Fibroblast of lung (primary cell): ENCODE measurements around the gene HESX1. TPM values are rescaled to one million over a fixed set of nuclear protein-coding genes. Genes with fewer than 3 reads are reported as not detected.

Source experiments
- DNase-seq, 2 donors: peaks; one replicate each; pipeline versions ENCODE4 v3.0.0 to v3.0.0-alpha.2; 2010; ENCODE audit warnings: low read depth in 2 of 2
- H2AFZ ChIP-seq: 2 replicates; pipeline ENCODE4 v1.5.1; 2012; ENCODE audit warnings: low read length, control low read depth, inconsistent platforms
- H3K27ac ChIP-seq: 2 replicates; pipeline ENCODE4 v1.5.1; 2011; ENCODE audit warnings: low read length, control low read depth; ENCODE audit not compliant: insufficient read depth
- H3K27me3 ChIP-seq: 2 replicates; pipeline ENCODE4 v1.5.1; 2011; ENCODE audit warnings: mild to moderate bottlenecking, low read length; ENCODE audit not compliant: control insufficient read depth, insufficient read depth
- H3K36me3 ChIP-seq: 2 replicates; pipeline ENCODE4 v1.5.1; 2011; ENCODE audit warnings: low read length; ENCODE audit not compliant: control insufficient read depth, insufficient read depth
- H3K4me1 ChIP-seq: 2 replicates; pipeline ENCODE4 v1.5.1; 2011; ENCODE audit warnings: low read length; ENCODE audit not compliant: control insufficient read depth, insufficient read depth; ENCODE audit errors: extremely low read depth
- H3K4me2 ChIP-seq: 2 replicates; pipeline ENCODE4 v1.5.1; 2011; ENCODE audit warnings: low read length, control low read depth; ENCODE audit not compliant: insufficient read depth; ENCODE audit errors: extremely low read depth
- H3K4me3 ChIP-seq, 4 experiments: fragments of 200-600 bp in 1 of 4; sonication (generic) in 1 of 4; replicated peaks in 1 of 4; 2 replicates each; pipeline ENCODE4 v1.5.1; 2011 to 2016; ENCODE audit warnings: low read length in 4 of 4, low read depth in 3 of 4, mild to moderate bottlenecking in 3 of 4, control low read depth in 2 of 4, inconsistent platforms in 1 of 4, mixed read lengths in 1 of 4; ENCODE audit not compliant: insufficient read depth in 1 of 4; ENCODE audit errors: control extremely low read depth in 1 of 4
- H3K79me2 ChIP-seq: 2 replicates; pipeline ENCODE4 v1.5.1; 2012; ENCODE audit warnings: mild to moderate bottlenecking, low read length, inconsistent platforms; ENCODE audit not compliant: control insufficient read depth, insufficient read depth
- H3K9ac ChIP-seq: 2 replicates; pipeline ENCODE4 v1.5.1; 2011; ENCODE audit warnings: mild to moderate bottlenecking, low read length, control low read depth; ENCODE audit not compliant: insufficient read depth
- H3K9me3 ChIP-seq: 2 replicates; pipeline ENCODE4 v1.5.1; 2012; ENCODE audit warnings: low read depth, low read length; ENCODE audit not compliant: control insufficient read depth, insufficient read depth
- H4K20me1 ChIP-seq: 2 replicates; pipeline ENCODE4 v1.5.1; 2011; ENCODE audit warnings: low read length; ENCODE audit not compliant: control insufficient read depth, insufficient read depth; ENCODE audit errors: extremely low read depth
- CTCF ChIP-seq, 2 donors: IDR thresholded peaks in 1 of 2; conservative IDR thresholded peaks in 1 of 2; 1 replicate in 1 of 2; 2 replicates in 1 of 2; pipeline ENCODE4 v1.5.1; 2011 to 2012; ENCODE audit warnings: low read length in 2 of 2, control low read depth in 1 of 2, inconsistent platforms in 1 of 2, low read depth in 1 of 2, mild to moderate bottlenecking in 1 of 2
- EZH2 ChIP-seq: IDR thresholded peaks from 2 replicates; pipeline ENCODE4 v1.5.1; 2012; ENCODE audit warnings: low read length, control low read depth, mild to moderate bottlenecking; ENCODE audit errors: missing control alignments
- polyA plus RNA-seq, 2 donors: library from polyadenylated mRNA; depleted of rRNA in 1 of 2; stranded (reverse) in 1 of 2; unstranded in 1 of 2; fragments of >200 nt; gene quantifications; 2 replicates each; pipeline ENCODE4 v1.2.1, GENCODE V29; 2011 to 2012; ENCODE audit warnings: missing spikeins in 1 of 2
- total RNA-seq: library from RNA; depleted of rRNA; stranded (reverse); fragments of >200 nt; gene quantifications from 2 replicates; pipeline ENCODE4 v1.2.1, GENCODE V29; 2014

Gene HESX1
- total and polyA plus RNA-seq, 2 donors (not counting 1 experiment from before 2014, with no cell fraction given), result 0.64 to 0.99 TPM

GRCh38 chr3:57176045-57176444 is 23.7 kb downstream of the HESX1 start:
- no peaks in the 10 kb centered on the region for H3K9me3 ChIP-seq
- no peaks in the 10 kb centered on the region for H4K20me1 ChIP-seq
- no peaks in the 10 kb centered on the region for H3K79me2 ChIP-seq
- DNase-seq, result no peak
- H3K36me3 ChIP-seq, result no peaks in the 10 kb centered on the region
- peaks cover 7% of the 10 kb centered on the region for H3K27me3 ChIP-seq
- H3K4me1 ChIP-seq, result no peaks in the 10 kb centered on the region
- H3K27ac ChIP-seq, result no peak overlapping the region
- H3K4me3 ChIP-seq, result no peak overlapping the region
- no peak overlapping the region for H3K9ac ChIP-seq
- H2AFZ ChIP-seq, result no peak overlapping the region
- no peak overlapping the region for H3K4me2 ChIP-seq
- TF ChIP-seq CTCF (conservative IDR thresholded peaks at IDR 0.05 in 1 of 2, IDR thresholded peaks at IDR 0.05 in 1 of 2; ENCODE audit: low read depth in 1 of 2, low read length in 2 of 2), result no peak
- TF ChIP-seq EZH2, result no peak

- TF ChIP-seq EZH2 (no peak), CTCF (conservative IDR thresholded peaks at IDR 0.05 in 1 of 2, IDR thresholded peaks at IDR 0.05 in 1 of 2; ENCODE audit: low read depth in 1 of 2, low read length in 2 of 2) (no peak)
- no peak overlapping the region for H3K27ac ChIP-seq
- peaks cover 7% of the 10 kb centered on the region for H3K27me3 ChIP-seq
- DNase-seq, result no peak
- H3K79me2 ChIP-seq, result no peaks in the 10 kb centered on the region
- no peaks in the 10 kb centered on the region for H3K36me3 ChIP-seq
- H2AFZ ChIP-seq, result no peak overlapping the region
- no peak overlapping the region for H3K9ac ChIP-seq
- no peaks in the 10 kb centered on the region for H3K9me3 ChIP-seq
- no peaks in the 10 kb centered on the region for H3K4me1 ChIP-seq
- no peak overlapping the region for H3K4me2 ChIP-seq
- H3K4me3 ChIP-seq, result no peak overlapping the region
- H4K20me1 ChIP-seq, result no peaks in the 10 kb centered on the region
Measured at GRCh38 chr3:57173687-57174086, 26.1 kb downstream of the HESX1 start.

GRCh38 chr3:57170946-57171345 is 28.8 kb downstream of the HESX1 start:
- Histone ChIP-seq H2AFZ (no peak overlapping the region), H4K20me1 (no peaks in the 10 kb centered on the region), H3K4me2 (no peak overlapping the region), H3K79me2 (no peaks in the 10 kb centered on the region), H3K4me1 (no peaks in the 10 kb centered on the region), H3K4me3 (no peak overlapping the region), H3K27ac (no peak overlapping the region), H3K36me3 (no peaks in the 10 kb centered on the region), H3K9me3 (no peaks in the 10 kb centered on the region), H3K9ac (no peak overlapping the region), H3K27me3 (peaks cover 20% of the 10 kb centered on the region)
- no peak for DNase-seq
- TF ChIP-seq CTCF (conservative IDR thresholded peaks at IDR 0.05 in 1 of 2, IDR thresholded peaks at IDR 0.05 in 1 of 2; ENCODE audit: low read depth in 1 of 2, low read length in 2 of 2), result no peak
- TF ChIP-seq EZH2, result no peak
